Neural cell (in vitro differentiated cells): Measurements from ENCODE around the gene SMCO4. TPM values are rescaled to one million over a fixed set of nuclear protein-coding genes. Genes with fewer than 3 reads are reported as not detected.
"Not testable (repeated sequence)": the region's sequence is repeated elsewhere in the genome, so short reads cannot be mapped to it uniquely, and the experiment has no call there.

Source experiments
- H2AFZ ChIP-seq: fragments of 200-600, 300-800 bp; sonication (generic), shearing (Covaris generic); 2 replicates; pipeline ENCODE4 v1.6.0; 2014; ENCODE audit warnings: low read depth, mild to moderate bottlenecking, antibody characterized with exemption, low read length, moderate library complexity
- H3F3A ChIP-seq: fragments of 200-600 bp; shearing (Covaris generic); 2 replicates; pipeline ENCODE4 v1.6.1; 2016; ENCODE audit warnings: mild to moderate bottlenecking, moderate library complexity, mixed read lengths, antibody characterized with exemption, low read length; ENCODE audit not compliant: insufficient read depth, poor library complexity, severe bottlenecking
- H3K27ac ChIP-seq: fragments of 200-600, 300-800 bp; sonication (generic), shearing (Covaris generic); 2 replicates; pipeline ENCODE4 v1.5.1; 2014; ENCODE audit warnings: mild to moderate bottlenecking, low read length, moderate library complexity
- H3K27me3 ChIP-seq: fragments of 300-800, 200-600 bp; sonication (generic), shearing (Covaris generic); 2 replicates; pipeline ENCODE4 v1.6.0; 2014; ENCODE audit warnings: mild to moderate bottlenecking, low read depth, low read length, moderate library complexity; ENCODE audit not compliant: insufficient read depth
- H3K36me3 ChIP-seq: fragments of 300-800, 200-600 bp; sonication (generic), shearing (Covaris generic); 2 replicates; pipeline ENCODE4 v1.5.1; 2014; ENCODE audit warnings: mild to moderate bottlenecking, antibody characterized with exemption, low read length, moderate library complexity; ENCODE audit not compliant: insufficient read depth
- H3K4me2 ChIP-seq: fragments of 300-800, 200-600 bp; sonication (generic), shearing (Covaris generic); 2 replicates; pipeline ENCODE4 v1.6.0; 2014; ENCODE audit warnings: mild to moderate bottlenecking, low read length
- H3K4me3 ChIP-seq: fragments of 300-800, 200-600 bp; sonication (generic), shearing (Covaris generic); 2 replicates; pipeline ENCODE4 v1.5.1; 2014; ENCODE audit warnings: mild to moderate bottlenecking, low read length, moderate library complexity
- H3K79me2 ChIP-seq: fragments of 200-600 bp; shearing (Covaris generic); replicated peaks from 2 replicates; pipeline ENCODE4 v1.6.0; 2014; ENCODE audit warnings: mild to moderate bottlenecking, low read length, moderate library complexity; ENCODE audit not compliant: insufficient read depth
- H3K9ac ChIP-seq: fragments of 300-800, 200-600 bp; sonication (generic), shearing (Covaris generic); 2 replicates; pipeline ENCODE4 v1.6.1; 2016; ENCODE audit warnings: mild to moderate bottlenecking, low read length, mixed read lengths
- H3K9me2 ChIP-seq: fragments of 200-600 bp; shearing (Covaris generic); 2 replicates; pipeline ENCODE4 v1.6.1; 2016; ENCODE audit warnings: mild to moderate bottlenecking, low read length, mixed read lengths; ENCODE audit not compliant: insufficient read depth
- H3K9me3 ChIP-seq: fragments of 200-600, 300-800 bp; sonication (generic), shearing (Covaris generic); 2 replicates; pipeline ENCODE4 v1.6.1; 2016; ENCODE audit warnings: mild to moderate bottlenecking, mixed run types, low read length, moderate library complexity, mixed read lengths
- H4K20me1 ChIP-seq: fragments of 200-600 bp; shearing (Covaris generic); 2 replicates; pipeline ENCODE4 v1.6.1; 2016; ENCODE audit warnings: mild to moderate bottlenecking, mixed run types; ENCODE audit not compliant: insufficient read depth
- CTCF ChIP-seq: fragments of 450-650 bp; IDR thresholded peaks from 2 replicates; pipeline ENCODE4 v1.5.1; 2014; ENCODE audit warnings: antibody characterized with exemption, mild to moderate bottlenecking, moderate library complexity; ENCODE audit not compliant: poor library complexity, severe bottlenecking
- EP300 ChIP-seq: fragments of 450-650 bp; conservative IDR thresholded peaks from 2 replicates; pipeline ENCODE4 v1.6.1; 2014; ENCODE audit warnings: antibody characterized with exemption, mild to moderate bottlenecking, moderate library complexity; ENCODE audit not compliant: poor library complexity, severe bottlenecking
- EZH2 ChIP-seq: fragments of 200-600, 300-800 bp; shearing (Covaris generic), sonication (generic); IDR thresholded peaks from 2 replicates; pipeline ENCODE4 v1.6.1; 2014; ENCODE audit warnings: antibody characterized with exemption, low read length, borderline replicate concordance, mild to moderate bottlenecking; ENCODE audit not compliant: insufficient read depth, poor library complexity, severe bottlenecking
- MXI1 ChIP-seq: fragments of 450-650 bp; conservative IDR thresholded peaks from 2 replicates; pipeline ENCODE4 v1.6.1; 2014; ENCODE audit warnings: antibody characterized with exemption, mild to moderate bottlenecking; ENCODE audit not compliant: poor library complexity, severe bottlenecking
- POLR2AphosphoS5 ChIP-seq: IDR thresholded peaks from 2 replicates; pipeline ENCODE4 v1.6.1; 2012
- RAD21 ChIP-seq: fragments of 450-650 bp; conservative IDR thresholded peaks from 2 replicates; pipeline ENCODE4 v1.6.1; 2014; ENCODE audit warnings: antibody characterized with exemption, mild to moderate bottlenecking, moderate library complexity
- SMC3 ChIP-seq: fragments of 450-650 bp; conservative IDR thresholded peaks from 2 replicates; pipeline ENCODE4 v1.6.1; 2014; ENCODE audit warnings: antibody characterized with exemption, mild to moderate bottlenecking, moderate library complexity; ENCODE audit not compliant: poor library complexity
- TAF1 ChIP-seq: IDR thresholded peaks from 2 replicates; pipeline ENCODE4 v1.6.1; 2012; ENCODE audit warnings: low read depth
- polyA plus RNA-seq: library from polyadenylated mRNA; depleted of rRNA; stranded (reverse); fragments of >200 nt; gene quantifications from 2 replicates; pipeline ENCODE4 v1.2.3, GENCODE V29; 2014
- TF ChIP-seq, protein P1 (sequence below): IDR thresholded peaks from 2 replicates; pipeline ENCODE4 v1.6.1; 2012; ENCODE audit warnings: borderline replicate concordance

SMCO4 gene
- polyA plus RNA-seq, 1 donor from 2014 or later = 10.0 TPM

DNA sequence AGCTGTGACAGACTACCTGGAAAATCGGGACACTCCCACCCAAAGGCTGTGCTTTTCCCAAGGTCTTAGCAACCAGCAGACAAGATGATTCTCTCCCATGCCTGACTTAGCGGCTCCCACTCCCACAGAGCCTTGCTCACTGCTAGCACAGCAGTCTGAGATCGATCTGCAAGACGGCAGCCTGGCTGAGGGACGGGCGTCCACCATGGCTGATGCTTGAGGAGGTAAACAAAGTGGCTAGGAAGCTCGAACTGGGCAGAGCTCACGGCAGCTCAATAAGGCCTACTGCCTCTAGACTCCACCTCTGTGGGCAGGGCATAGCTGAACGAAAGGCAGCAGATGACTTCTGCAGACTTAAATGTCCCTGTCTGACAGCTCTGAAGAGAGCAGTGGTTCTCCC lies 84.9 kb downstream of the SMCO4 start:
- TF ChIP-seq, protein P1, sequence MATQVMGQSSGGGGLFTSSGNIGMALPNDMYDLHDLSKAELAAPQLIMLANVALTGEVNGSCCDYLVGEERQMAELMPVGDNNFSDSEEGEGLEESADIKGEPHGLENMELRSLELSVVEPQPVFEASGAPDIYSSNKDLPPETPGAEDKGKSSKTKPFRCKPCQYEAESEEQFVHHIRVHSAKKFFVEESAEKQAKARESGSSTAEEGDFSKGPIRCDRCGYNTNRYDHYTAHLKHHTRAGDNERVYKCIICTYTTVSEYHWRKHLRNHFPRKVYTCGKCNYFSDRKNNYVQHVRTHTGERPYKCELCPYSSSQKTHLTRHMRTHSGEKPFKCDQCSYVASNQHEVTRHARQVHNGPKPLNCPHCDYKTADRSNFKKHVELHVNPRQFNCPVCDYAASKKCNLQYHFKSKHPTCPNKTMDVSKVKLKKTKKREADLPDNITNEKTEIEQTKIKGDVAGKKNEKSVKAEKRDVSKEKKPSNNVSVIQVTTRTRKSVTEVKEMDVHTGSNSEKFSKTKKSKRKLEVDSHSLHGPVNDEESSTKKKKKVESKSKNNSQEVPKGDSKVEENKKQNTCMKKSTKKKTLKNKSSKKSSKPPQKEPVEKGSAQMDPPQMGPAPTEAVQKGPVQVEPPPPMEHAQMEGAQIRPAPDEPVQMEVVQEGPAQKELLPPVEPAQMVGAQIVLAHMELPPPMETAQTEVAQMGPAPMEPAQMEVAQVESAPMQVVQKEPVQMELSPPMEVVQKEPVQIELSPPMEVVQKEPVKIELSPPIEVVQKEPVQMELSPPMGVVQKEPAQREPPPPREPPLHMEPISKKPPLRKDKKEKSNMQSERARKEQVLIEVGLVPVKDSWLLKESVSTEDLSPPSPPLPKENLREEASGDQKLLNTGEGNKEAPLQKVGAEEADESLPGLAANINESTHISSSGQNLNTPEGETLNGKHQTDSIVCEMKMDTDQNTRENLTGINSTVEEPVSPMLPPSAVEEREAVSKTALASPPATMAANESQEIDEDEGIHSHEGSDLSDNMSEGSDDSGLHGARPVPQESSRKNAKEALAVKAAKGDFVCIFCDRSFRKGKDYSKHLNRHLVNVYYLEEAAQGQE = no peak
- TF ChIP-seq TAF1 (no peak), EP300 (no peak), POLR2AphosphoS5 (no peak), EZH2 (no peak), RAD21 (no peak), MXI1 (no peak), SMC3 (no peak), CTCF (no peak)
- no peaks in the 10 kb centered on the region for H3K36me3 ChIP-seq
- no peak overlapping the region for H3K27ac ChIP-seq
- no peaks in the 10 kb centered on the region for H3K9me2 ChIP-seq
- H3F3A ChIP-seq = no peaks in the 10 kb centered on the region
- no peaks in the 10 kb centered on the region for H4K20me1 ChIP-seq
- H3K4me3 ChIP-seq = no peak overlapping the region
- no peaks in the 10 kb centered on the region for H3K79me2 ChIP-seq
- no peaks in the 10 kb centered on the region for H3K27me3 ChIP-seq
- no peak overlapping the region for H3K4me2 ChIP-seq
- no peaks in the 10 kb centered on the region for H3K9me3 ChIP-seq
- H3K9ac ChIP-seq = no peak overlapping the region
- H2AFZ ChIP-seq = no peak overlapping the region

- Histone ChIP-seq H3K4me2 (no peak overlapping the region), H3K9ac (no peak overlapping the region), H3K27ac (no peak overlapping the region), H3K9me2 (no peaks in the 10 kb centered on the region), H3K79me2 (no peaks in the 10 kb centered on the region), H3K27me3 (no peaks in the 10 kb centered on the region), H3K36me3 (no peaks in the 10 kb centered on the region), H3K4me3 (no peak overlapping the region), H3K9me3 (no peaks in the 10 kb centered on the region), H4K20me1 (no peaks in the 10 kb centered on the region), H2AFZ (no peak overlapping the region), H3F3A (no peaks in the 10 kb centered on the region)
- no peak for TF ChIP-seq TAF1
- no peak for TF ChIP-seq CTCF
- TF ChIP-seq RAD21 = no peak
- TF ChIP-seq, protein P1 = no peak
- no peak for TF ChIP-seq EP300
- no peak for TF ChIP-seq EZH2
- TF ChIP-seq MXI1 = no peak
- TF ChIP-seq POLR2AphosphoS5 = no peak
- TF ChIP-seq SMC3 = no peak
Measured at GRCh38 chr11:93444617-93445073, 98.5 kb downstream of the SMCO4 start.

GRCh38 chr11:93443232-93443631 lies 100.0 kb downstream of the SMCO4 start:
- not testable (repeated sequence) for H3K36me3 ChIP-seq, H3K9me2 ChIP-seq, H3K27ac ChIP-seq, H3K27me3 ChIP-seq, H3K4me2 ChIP-seq, H3K79me2 ChIP-seq, H4K20me1 ChIP-seq, H3K9me3 ChIP-seq, H2AFZ ChIP-seq, H3K4me3 ChIP-seq, H3F3A ChIP-seq, H3K9ac ChIP-seq
